Muscle of leg (tissue), 11 donors: ENCODE results near the gene BCLAF1. TPM values are rescaled to one million over a fixed set of nuclear protein-coding genes. Genes with fewer than 3 reads are reported as not detected.

ENCODE experiments used
- DNase-seq: peaks from one replicate; pipeline ENCODE4 v3.0.0; 2013
- H3K27ac ChIP-seq: one replicate; pipeline ENCODE4 v1.5.1; 2013; ENCODE audit warnings: mild to moderate bottlenecking, low read length, control low read depth
- H3K27me3 ChIP-seq: one replicate; pipeline ENCODE4 v1.6.1; 2013; ENCODE audit warnings: low read length; ENCODE audit not compliant: control insufficient read depth, insufficient read depth
- H3K36me3 ChIP-seq: one replicate; pipeline ENCODE4 v1.6.1; 2013; ENCODE audit warnings: low read length; ENCODE audit not compliant: control insufficient read depth, insufficient read depth
- H3K4me1 ChIP-seq: one replicate; pipeline ENCODE4 v1.6.1; 2013; ENCODE audit warnings: low read length; ENCODE audit not compliant: control insufficient read depth, insufficient read depth
- H3K4me3 ChIP-seq: one replicate; pipeline ENCODE4 v1.5.1; 2013; ENCODE audit warnings: low read length, control low read depth
- H3K9me3 ChIP-seq: replicated peaks from 2 replicates; pipeline ENCODE4 v1.6.1; 2013; ENCODE audit warnings: low read depth, low read length; ENCODE audit not compliant: control insufficient read depth
- WGBS: methylation state at CpG from one replicate; pipeline ENCODE4 v1.1.5; 2013; ENCODE audit warnings: missing lambda C conversion rate; ENCODE audit not compliant: insufficient coverage; 5-methylcytosine and 5-hydroxymethylcytosine counted together
- polyA plus RNA-seq, 8 donors: library from polyadenylated mRNA; unstranded; fragments of 120-200 nt; gene quantifications; one replicate each; pipeline versions ENCODE4 v1.2.1 to v1.2.3, GENCODE V29; 2013; ENCODE audit warnings: inconsistent platforms in 1 of 8, low replicate concordance in 1 of 8; ENCODE audit not compliant: insufficient read length in 8 of 8, insufficient read depth in 1 of 8
- total RNA-seq: library from RNA; stranded (reverse); fragments of 120-200 nt; gene quantifications from one replicate; pipeline ENCODE4 v1.2.4, GENCODE V29; 2013

BCLAF1 gene
- total and polyA plus RNA-seq, 9 donors, result 75.5 to 159 (median 118) TPM

DNA sequence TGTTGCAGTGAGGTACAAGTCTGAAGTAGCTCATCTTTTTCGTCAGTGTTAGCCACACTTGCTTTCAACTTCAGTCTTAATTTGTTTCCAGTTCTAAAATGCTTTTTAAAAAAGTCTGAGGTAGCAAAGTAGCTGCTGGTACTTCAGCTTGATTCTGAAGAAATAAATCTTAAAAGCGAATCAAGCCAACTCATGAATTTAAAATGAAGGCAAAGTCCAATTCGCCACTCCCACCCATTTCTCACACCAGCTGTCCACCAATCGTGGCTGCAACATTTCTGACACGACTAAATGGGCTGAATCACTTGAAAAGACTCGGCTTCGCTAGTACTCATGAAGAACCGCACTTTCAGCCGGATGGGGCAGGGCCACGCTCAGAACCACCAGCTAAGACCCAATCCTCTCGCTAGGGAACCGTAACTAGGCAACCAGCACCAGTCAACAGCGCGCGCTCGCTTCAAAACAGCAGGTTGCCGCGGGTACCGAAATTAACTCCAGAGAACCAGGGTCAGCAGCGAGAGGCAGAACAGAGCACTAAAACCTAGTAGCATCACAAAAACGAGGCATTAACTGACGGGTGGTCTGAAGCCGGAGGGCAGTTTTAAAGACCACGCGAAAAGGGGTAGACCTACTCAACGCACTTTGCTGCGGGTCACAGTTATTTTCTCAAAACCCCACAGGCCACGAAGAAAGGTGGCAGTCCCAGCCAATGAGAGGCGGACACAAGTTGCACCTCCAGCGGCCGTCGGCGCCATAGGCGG is 900 bp downstream of the BCLAF1 start:
- H3K4me3 ChIP-seq, result peak overlapping the region; percentile 89
- H3K27me3 ChIP-seq, result no peaks in the 10 kb centered on the region
- no peaks in the 10 kb centered on the region for H3K9me3 ChIP-seq
- H3K36me3 ChIP-seq, result no peaks in the 10 kb centered on the region
- H3K27ac ChIP-seq, result peak overlapping the region; percentile 100
- DNase-seq, result peak; percentile 89
- peaks cover 16% of the 10 kb centered on the region for H3K4me1 ChIP-seq
- 0% methylated on average over 29 of the region's 34 CpGs for WGBS

- WGBS, result 63% methylated on average over 1 of the region's 2 CpGs
- H3K36me3 ChIP-seq, result peaks cover 8% of the 10 kb centered on the region
- H3K4me1 ChIP-seq, result peaks cover 13% of the 10 kb centered on the region
- DNase-seq, result no peak
- H3K27me3 ChIP-seq, result no peaks in the 10 kb centered on the region
- no peaks in the 10 kb centered on the region for H3K9me3 ChIP-seq
- H3K27ac ChIP-seq, result no peak overlapping the region
- no peak overlapping the region for H3K4me3 ChIP-seq
Observed at GRCh38 chr6:136284909-136285308, 4.7 kb downstream of the BCLAF1 start.

- H3K36me3 ChIP-seq, result peaks cover 10% of the 10 kb centered on the region
- no peak for DNase-seq
- H3K9me3 ChIP-seq, result no peaks in the 10 kb centered on the region
- WGBS, result 80% methylated on average over 2 of the region's 4 CpGs
- H3K27ac ChIP-seq, result no peak overlapping the region
- no peaks in the 10 kb centered on the region for H3K27me3 ChIP-seq
- no peak overlapping the region for H3K4me3 ChIP-seq
- peaks cover 10% of the 10 kb centered on the region for H3K4me1 ChIP-seq
Observed at GRCh38 chr6:136282906-136283305, 6.7 kb downstream of the BCLAF1 start.

- WGBS, result 80% methylated on average over 1 of the region's 3 CpGs
- Histone ChIP-seq H3K27me3 (no peaks in the 10 kb centered on the region), H3K9me3 (no peaks in the 10 kb centered on the region), H3K4me3 (no peak overlapping the region), H3K36me3 (peaks cover 16% of the 10 kb centered on the region), H3K4me1 (peaks cover 5% of the 10 kb centered on the region), H3K27ac (no peak overlapping the region)
- no peak for DNase-seq
Observed at GRCh38 chr6:136280032-136280609, 9.5 kb downstream of the BCLAF1 start.

- no peaks in the 10 kb centered on the region for H3K4me1 ChIP-seq
- peaks cover 15% of the 10 kb centered on the region for H3K36me3 ChIP-seq
- no peaks in the 10 kb centered on the region for H3K27me3 ChIP-seq
- DNase-seq, result no peak
- H3K4me3 ChIP-seq, result no peak overlapping the region
- H3K27ac ChIP-seq, result no peak overlapping the region
- no peaks in the 10 kb centered on the region for H3K9me3 ChIP-seq
- no CpG with 5 or more reads among the region's 1 CpG for WGBS
Observed at GRCh38 chr6:136274062-136274461, 15.6 kb downstream of the BCLAF1 start.

DNA sequence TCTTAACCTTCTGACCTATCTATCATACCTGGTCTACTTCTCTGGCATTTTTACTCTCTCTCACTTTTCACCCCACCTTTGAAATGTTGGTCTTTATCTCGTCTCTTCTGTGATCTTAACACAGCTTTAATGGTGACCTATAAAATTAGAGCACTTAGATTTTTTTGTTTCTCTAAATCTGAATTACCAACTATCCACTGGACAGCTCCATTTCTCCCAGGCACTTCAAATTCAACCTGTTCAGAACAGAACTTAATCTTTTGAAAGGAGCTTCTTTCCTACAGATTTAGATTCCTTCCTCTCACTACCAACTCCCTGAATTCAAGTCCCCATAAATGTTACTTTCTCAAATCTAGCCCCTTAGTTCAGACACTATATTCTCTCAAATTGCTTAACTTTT is 24.5 kb downstream of the BCLAF1 start:
- no peaks in the 10 kb centered on the region for H3K9me3 ChIP-seq
- H3K27me3 ChIP-seq, result no peaks in the 10 kb centered on the region
- no peaks in the 10 kb centered on the region for H3K4me1 ChIP-seq
- no CpG with 5 or more reads among the region's 1 CpG for WGBS
- no peak overlapping the region for H3K27ac ChIP-seq
- H3K36me3 ChIP-seq, result peaks cover 24% of the 10 kb centered on the region
- no peak for DNase-seq
- H3K4me3 ChIP-seq, result no peak overlapping the region

GRCh38 chr6:136262940-136263339 is 26.7 kb downstream of the BCLAF1 start:
- Histone ChIP-seq H3K36me3 (peaks cover 22% of the 10 kb centered on the region), H3K4me1 (no peaks in the 10 kb centered on the region)
- WGBS, result no CpG with 5 or more reads among the region's 1 CpG

DNA sequence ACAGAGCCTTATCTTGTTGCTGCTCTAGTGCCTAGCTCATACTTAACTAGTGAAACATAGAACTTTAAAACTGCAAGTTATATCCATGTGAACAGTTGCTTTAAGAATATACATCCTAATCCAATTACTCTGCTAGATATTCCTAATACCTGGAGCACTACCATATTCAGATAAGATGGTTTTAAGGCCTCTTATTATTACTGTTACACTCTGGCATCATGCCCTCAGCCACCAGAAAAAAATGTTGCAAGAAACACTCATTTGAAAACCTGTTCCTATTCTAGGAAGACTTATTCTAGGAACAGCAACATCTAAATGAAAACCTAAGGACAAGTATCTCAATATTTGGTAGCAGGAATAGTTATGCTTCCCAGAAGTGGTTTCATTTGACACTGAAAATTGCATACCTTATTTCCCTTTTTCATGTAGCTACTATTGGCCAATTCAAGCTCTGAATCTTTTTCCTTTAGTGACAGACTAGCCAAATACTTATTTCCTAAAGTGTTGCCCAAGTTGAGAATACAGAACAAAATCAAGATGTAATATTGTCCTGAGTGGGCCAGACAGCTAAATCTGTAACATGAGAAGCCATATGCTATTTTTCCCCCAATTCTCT is 34.7 kb downstream of the BCLAF1 start:
- no peak overlapping the region for H3K4me3 ChIP-seq
- H3K9me3 ChIP-seq, result no peaks in the 10 kb centered on the region
- peaks cover 2% of the 10 kb centered on the region for H3K36me3 ChIP-seq
- no peaks in the 10 kb centered on the region for H3K27me3 ChIP-seq
- H3K27ac ChIP-seq, result no peak overlapping the region
- H3K4me1 ChIP-seq, result peaks cover 3% of the 10 kb centered on the region
- no peak for DNase-seq

More at GRCh38 chr6:136262940-136263339, 26.7 kb downstream of the BCLAF1 start:
- H3K27ac ChIP-seq, result no peak overlapping the region
- H3K27me3 ChIP-seq, result no peaks in the 10 kb centered on the region
- no peaks in the 10 kb centered on the region for H3K9me3 ChIP-seq
- no peak for DNase-seq
- H3K4me3 ChIP-seq, result no peak overlapping the region

DNA sequence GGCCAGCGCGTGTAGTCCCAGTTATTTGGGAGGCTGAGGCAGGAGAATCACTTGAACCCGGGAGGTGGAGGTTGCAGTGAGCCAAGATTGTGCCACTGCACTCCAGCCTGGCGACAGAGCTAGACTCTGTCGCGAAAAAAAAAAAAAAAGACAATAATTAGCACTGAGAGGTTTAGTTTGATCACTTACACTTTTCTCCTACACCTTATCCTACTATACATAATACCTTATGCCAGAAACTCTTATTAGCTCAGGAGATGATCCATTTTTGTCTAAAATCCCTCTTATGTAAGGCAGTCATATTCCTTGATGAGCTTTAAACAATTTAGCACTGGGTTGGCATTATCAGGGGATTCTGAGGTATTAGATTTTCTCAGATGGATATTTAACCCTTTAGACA is 35.9 kb downstream of the BCLAF1 start:
- H3K27ac ChIP-seq, result no peak overlapping the region
- H3K9me3 ChIP-seq, result no peaks in the 10 kb centered on the region
- peaks cover 11% of the 10 kb centered on the region for H3K4me1 ChIP-seq
- no peaks in the 10 kb centered on the region for H3K27me3 ChIP-seq
- 70% methylated on average over 3 of the region's 6 CpGs for WGBS
- DNase-seq, result no peak
- no peak overlapping the region for H3K4me3 ChIP-seq
- peaks cover 2% of the 10 kb centered on the region for H3K36me3 ChIP-seq

- Histone ChIP-seq H3K27ac (no peak overlapping the region), H3K27me3 (no peaks in the 10 kb centered on the region), H3K36me3 (no peaks in the 10 kb centered on the region), H3K4me1 (peaks cover 11% of the 10 kb centered on the region), H3K4me3 (no peak overlapping the region), H3K9me3 (no peaks in the 10 kb centered on the region)
- no peak for DNase-seq
- 80% methylated on average over 1 of the region's 2 CpGs for WGBS
Observed at GRCh38 chr6:136252441-136252840, 37.2 kb downstream of the BCLAF1 start.
